Dendritic cell treated with granulocyte-macrophage colony-stimulating factor and Interleukin-4, amounts not matched to agents 40 ng/mL and 50 ng/mL, for 4 days (primary cell): ENCODE measurements around the gene PCDH12.

ENCODE experiments used
- H3K27ac Mint-ChIP-seq: one replicate; pipeline ENCODE4 v1.8.0; 2022; ENCODE audit warnings: mild to moderate bottlenecking, mixed read lengths
- H3K27me3 Mint-ChIP-seq: one replicate; pipeline ENCODE4 v1.8.0; 2022; ENCODE audit warnings: mild to moderate bottlenecking, mixed read lengths
- H3K36me3 Mint-ChIP-seq: one replicate; pipeline ENCODE4 v1.8.0; 2022; ENCODE audit warnings: low read depth, mixed read lengths
- H3K4me1 Mint-ChIP-seq: one replicate; pipeline ENCODE4 v1.8.0; 2022; ENCODE audit warnings: low read depth, mixed read lengths
- H3K4me3 Mint-ChIP-seq: one replicate; pipeline ENCODE4 v1.8.0; 2022; ENCODE audit warnings: mild to moderate bottlenecking, moderate library complexity, mixed read lengths
- H3K9me3 Mint-ChIP-seq: one replicate; pipeline ENCODE4 v1.8.0; 2022; ENCODE audit warnings: mixed read lengths
- intact Hi-C: fragments of 100-400 bp; cut with micrococcal nuclease; formaldehyde crosslinking; loops from one replicate; pipeline ENCODE4 v1.15.0; 2022

PCDH12 gene

DNA sequence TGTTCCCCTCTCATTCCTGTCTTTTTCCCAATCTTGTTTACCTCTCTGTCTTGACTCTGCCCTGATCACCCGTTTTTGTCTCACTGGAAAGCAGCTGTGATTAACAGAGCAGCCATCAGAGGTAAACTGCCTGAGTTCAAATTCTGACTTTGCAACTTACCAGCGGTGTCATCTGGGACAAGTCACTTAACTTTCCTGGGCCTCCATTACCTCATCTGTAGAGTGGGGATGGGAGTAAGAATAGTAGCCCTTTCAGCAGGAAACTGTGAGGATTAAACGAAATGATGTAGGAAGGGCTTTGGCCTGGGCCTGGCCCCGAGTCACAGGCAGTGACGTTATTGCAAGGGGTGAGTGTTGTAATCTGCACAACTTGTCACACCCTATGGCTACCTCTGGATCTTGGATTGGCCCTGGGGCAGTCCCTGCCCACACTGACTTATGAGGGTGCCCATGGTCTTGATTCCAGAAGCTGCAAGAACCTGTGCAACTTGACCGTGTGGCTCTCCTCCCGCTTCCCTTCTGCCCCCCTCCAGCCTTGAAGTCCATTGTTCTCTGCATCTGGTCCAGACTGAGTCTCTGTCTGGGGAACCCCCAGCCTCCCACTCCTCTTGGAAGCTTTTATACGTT lies 657 bp upstream of the PCDH12 start:
- Mint-ChIP-seq H3K27me3 (peaks cover 6% of the 10 kb centered on the region), H3K4me1 (peaks cover 60% of the 10 kb centered on the region), H3K36me3 (no peaks in the 10 kb centered on the region), H3K27ac (peak overlapping the region; percentile 5), H3K9me3 (no peaks in the 10 kb centered on the region), H3K4me3 (no peak overlapping the region)
- intact Hi-C loops: no loop called here

DNA sequence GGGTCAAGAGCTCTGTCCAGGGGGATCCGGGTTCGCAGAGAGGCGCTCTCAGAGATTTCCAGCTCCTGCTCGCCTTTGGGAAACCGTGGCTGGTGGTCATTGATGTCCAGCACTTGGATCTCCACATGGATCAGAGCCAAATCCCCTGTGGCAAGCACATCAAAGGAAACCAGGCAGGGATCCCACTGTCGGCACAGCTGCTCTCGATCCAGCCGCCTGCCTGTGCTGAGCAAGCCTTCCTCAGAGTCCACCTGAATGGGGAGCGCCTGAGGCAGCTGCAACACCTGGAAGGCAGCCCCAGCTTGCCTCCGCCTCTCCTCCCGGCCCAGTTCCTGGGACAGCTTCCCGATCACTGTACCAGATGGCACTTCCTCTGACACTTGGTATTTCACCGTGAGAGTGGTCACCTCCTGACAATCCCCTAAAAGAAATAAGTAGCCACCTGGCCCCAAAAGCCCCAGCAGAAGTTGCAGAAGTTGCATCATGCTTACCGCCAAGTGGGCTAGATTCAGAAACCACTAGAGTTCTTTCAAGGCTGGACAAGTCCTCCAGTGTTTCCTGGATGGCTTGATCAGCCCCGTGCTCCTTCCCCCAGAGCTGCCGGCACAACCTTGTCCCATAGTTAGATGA lies 520 bp downstream of the PCDH12 start:
- H3K27ac Mint-ChIP-seq: peak overlapping the region; percentile 51
- no peaks in the 10 kb centered on the region for H3K9me3 Mint-ChIP-seq
- H3K27me3 Mint-ChIP-seq: peaks cover 6% of the 10 kb centered on the region
- peak overlapping the region; percentile 34 for H3K4me3 Mint-ChIP-seq
- no peaks in the 10 kb centered on the region for H3K36me3 Mint-ChIP-seq
- H3K4me1 Mint-ChIP-seq: peaks cover 71% of the 10 kb centered on the region
- intact Hi-C loops: no loop called here

DNA sequence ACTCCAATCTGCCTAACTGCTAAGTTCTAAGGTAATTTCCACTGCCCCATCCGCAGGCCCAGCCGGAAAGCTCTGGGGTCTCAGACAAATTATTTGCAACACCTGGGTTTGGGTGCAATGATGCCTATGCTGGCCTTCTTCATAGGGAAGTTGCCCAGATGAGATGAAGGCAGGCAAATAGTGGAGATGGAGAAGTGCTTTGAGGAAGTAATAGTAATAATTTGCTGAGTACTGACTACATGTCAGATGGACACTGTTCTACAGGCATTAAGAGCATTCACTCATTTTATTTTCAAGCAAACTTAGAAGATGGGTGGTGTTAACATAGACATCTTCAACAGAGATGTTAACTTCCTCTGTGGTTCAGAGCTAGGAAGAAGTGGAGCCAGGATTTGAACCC lies 3.8 kb downstream of the PCDH12 start:
- H3K9me3 Mint-ChIP-seq: no peaks in the 10 kb centered on the region
- peaks cover 75% of the 10 kb centered on the region for H3K4me1 Mint-ChIP-seq
- H3K27me3 Mint-ChIP-seq: peaks cover 12% of the 10 kb centered on the region
- H3K27ac Mint-ChIP-seq: peak overlapping the region; percentile 66
- intact Hi-C loops: no loop called here
- H3K36me3 Mint-ChIP-seq: no peaks in the 10 kb centered on the region
- no peak overlapping the region for H3K4me3 Mint-ChIP-seq

DNA sequence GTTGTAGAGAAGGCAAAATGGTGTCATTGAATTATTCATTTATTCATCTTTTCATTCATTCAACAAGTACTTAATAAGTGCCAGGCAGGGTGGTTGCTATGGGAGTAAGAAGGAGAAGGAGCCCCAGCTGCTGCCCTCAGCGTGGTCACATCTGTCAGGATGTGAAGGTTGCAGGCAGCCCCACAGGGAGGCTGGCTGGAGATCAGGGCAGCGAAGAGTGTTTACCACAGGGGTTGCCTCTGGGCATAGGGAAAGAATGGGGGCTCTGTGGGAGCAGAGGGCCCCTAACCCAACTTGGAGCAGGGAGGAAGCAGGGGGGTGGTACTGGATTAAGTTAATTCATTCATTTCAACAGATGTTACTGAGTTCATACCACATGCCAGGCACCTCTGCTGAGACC lies 6.0 kb downstream of the PCDH12 start:
- Mint-ChIP-seq H3K36me3 (no peaks in the 10 kb centered on the region), H3K4me1 (peaks cover 65% of the 10 kb centered on the region), H3K9me3 (no peaks in the 10 kb centered on the region), H3K27me3 (peaks cover 8% of the 10 kb centered on the region), H3K4me3 (no peak overlapping the region), H3K27ac (peak overlapping the region; percentile 54)
- intact Hi-C loops: no loop called here

DNA sequence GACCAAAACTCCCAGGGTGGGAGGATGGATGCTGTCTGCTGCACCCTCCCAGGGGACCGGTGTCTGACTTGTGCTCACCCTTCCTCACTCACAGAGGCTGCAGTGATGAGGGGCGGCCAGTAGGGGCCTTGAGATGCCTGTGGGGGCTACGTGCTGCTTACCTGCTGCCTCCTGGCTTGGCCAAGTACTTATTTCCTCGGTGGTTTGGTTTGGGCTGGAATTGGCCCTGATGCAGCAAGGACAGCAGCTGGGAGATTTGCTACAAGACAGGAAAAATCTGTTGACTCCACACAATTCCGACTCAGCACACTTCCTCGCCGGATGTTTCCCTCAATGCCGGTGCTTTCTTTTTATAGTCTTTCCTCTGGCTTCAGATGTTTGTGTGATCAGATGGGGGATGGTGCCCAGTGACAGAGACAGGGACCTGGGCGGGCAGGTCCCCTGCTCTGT lies 6.6 kb downstream of the PCDH12 start:
- no peaks in the 10 kb centered on the region for H3K36me3 Mint-ChIP-seq
- peak overlapping the region; percentile 54 for H3K27ac Mint-ChIP-seq
- peaks cover 69% of the 10 kb centered on the region for H3K4me1 Mint-ChIP-seq
- intact Hi-C loops: no loop called here
- no peak overlapping the region for H3K4me3 Mint-ChIP-seq
- H3K9me3 Mint-ChIP-seq: no peaks in the 10 kb centered on the region
- peaks cover 8% of the 10 kb centered on the region for H3K27me3 Mint-ChIP-seq

DNA sequence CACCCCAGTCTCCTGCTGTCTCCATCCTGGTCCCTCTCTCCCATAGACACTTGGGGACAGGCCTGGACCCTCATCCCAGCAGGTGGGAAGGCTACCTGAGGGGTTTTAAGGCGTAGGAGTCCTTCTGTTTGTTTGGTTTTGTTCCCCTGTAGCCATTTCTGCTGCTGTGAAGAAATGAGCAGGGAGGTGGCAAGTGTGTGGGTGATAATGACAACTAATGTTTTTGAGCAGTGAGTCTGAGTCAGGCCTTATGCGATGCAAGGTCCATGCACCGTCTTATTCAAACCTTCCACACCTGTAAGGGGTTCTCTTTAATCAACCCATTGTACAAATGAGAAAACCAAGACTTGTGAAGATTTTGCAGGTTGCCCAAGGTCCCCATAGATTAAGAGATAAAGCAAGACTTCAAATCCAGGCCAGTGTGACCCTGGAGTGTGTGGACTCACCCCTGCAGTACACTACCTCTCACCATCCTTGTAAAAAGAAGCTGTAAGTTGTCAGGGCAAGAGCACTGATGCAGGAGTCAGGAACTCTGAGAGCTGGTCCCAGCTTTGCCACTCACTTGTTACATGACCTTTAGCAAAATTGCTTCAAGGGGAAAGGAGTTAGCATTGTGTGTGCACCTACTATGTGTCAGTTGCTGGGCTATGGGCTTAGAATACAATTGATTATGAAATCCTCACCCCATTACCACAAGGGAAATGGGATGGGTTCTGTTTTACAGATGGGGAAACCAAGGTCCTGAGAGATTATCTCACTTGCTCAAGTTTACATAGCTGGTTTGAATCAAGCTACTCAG lies 7.6 kb downstream of the PCDH12 start:
- Mint-ChIP-seq H3K4me1 (peaks cover 77% of the 10 kb centered on the region), H3K4me3 (no peak overlapping the region), H3K27ac (no peak overlapping the region), H3K27me3 (peaks cover 6% of the 10 kb centered on the region), H3K36me3 (no peaks in the 10 kb centered on the region), H3K9me3 (no peaks in the 10 kb centered on the region)
- intact Hi-C loops: no loop called here

DNA sequence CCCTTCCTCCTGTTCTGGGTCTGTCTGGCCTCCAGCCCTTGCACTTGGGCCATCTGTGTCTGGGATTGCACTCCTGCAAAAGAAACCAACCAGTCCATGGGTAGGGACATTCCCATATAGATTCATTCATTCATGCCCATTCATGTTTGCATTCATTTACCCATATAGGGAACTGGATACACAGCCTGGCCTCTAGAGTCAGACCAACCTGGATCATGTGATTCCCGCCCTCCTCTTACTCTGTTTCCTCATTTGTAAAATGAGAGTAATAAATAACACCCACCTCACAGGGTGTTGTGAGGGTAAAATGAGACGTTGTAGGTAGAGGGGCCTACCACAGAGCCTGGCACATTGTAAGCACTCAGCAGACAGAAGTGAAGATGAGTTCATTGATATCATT lies 8.5 kb downstream of the PCDH12 start:
- no peaks in the 10 kb centered on the region for H3K9me3 Mint-ChIP-seq
- H3K27ac Mint-ChIP-seq: no peak overlapping the region
- intact Hi-C loops: no loop called here
- H3K27me3 Mint-ChIP-seq: peaks cover 6% of the 10 kb centered on the region
- H3K4me3 Mint-ChIP-seq: no peak overlapping the region
- H3K4me1 Mint-ChIP-seq: peaks cover 70% of the 10 kb centered on the region
- H3K36me3 Mint-ChIP-seq: peaks cover 5% of the 10 kb centered on the region

DNA sequence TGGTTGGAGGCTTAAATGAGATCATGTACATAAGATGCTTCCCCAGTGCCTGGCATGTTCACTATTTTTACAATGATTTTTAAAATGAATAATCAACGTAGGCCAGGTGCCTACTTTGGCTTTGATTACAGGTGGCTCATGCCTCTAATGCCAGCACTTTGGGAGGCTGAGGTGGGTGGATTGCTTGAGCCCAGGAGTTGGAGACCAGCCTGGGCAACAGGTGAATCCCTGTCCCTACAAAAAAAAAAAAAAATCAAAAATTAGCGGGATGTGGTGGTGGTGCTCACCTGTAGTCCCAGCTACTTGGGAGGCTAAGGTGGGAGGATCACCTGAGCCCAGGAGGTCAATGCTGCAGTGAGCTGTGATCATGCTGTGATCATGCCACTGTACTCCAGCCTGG lies 9.2 kb downstream of the PCDH12 start:
- Mint-ChIP-seq H3K4me3 (no peak overlapping the region), H3K9me3 (no peaks in the 10 kb centered on the region), H3K27me3 (peaks cover 6% of the 10 kb centered on the region), H3K27ac (no peak overlapping the region), H3K4me1 (peaks cover 63% of the 10 kb centered on the region), H3K36me3 (peaks cover 5% of the 10 kb centered on the region)
- intact Hi-C loops: no loop called here

DNA sequence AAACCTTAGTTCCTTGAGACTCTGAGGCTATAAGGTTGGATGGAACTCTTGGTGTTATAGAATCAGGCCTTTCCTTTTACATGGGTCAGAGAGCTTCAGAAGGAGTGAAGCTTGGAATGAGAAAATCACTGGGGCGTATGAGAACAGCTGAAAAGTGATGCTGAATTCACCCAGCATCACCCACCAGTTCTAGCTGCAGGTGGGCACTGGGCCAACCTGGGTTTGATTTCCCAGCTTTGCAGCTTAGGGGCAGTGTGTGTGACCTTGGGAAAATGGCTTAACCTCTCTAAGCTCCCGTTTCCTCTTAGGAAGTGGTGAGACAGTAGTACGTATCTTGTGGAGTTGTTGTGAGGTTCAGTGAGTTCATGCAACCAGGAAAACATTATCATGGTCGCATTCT lies 10.7 kb downstream of the PCDH12 start:
- H3K9me3 Mint-ChIP-seq: no peaks in the 10 kb centered on the region
- intact Hi-C loops: no loop called here
- H3K4me3 Mint-ChIP-seq: no peak overlapping the region
- H3K36me3 Mint-ChIP-seq: peaks cover 5% of the 10 kb centered on the region
- H3K27ac Mint-ChIP-seq: peak overlapping the region; percentile 27
- peaks cover 5% of the 10 kb centered on the region for H3K27me3 Mint-ChIP-seq
- peaks cover 50% of the 10 kb centered on the region for H3K4me1 Mint-ChIP-seq

DNA sequence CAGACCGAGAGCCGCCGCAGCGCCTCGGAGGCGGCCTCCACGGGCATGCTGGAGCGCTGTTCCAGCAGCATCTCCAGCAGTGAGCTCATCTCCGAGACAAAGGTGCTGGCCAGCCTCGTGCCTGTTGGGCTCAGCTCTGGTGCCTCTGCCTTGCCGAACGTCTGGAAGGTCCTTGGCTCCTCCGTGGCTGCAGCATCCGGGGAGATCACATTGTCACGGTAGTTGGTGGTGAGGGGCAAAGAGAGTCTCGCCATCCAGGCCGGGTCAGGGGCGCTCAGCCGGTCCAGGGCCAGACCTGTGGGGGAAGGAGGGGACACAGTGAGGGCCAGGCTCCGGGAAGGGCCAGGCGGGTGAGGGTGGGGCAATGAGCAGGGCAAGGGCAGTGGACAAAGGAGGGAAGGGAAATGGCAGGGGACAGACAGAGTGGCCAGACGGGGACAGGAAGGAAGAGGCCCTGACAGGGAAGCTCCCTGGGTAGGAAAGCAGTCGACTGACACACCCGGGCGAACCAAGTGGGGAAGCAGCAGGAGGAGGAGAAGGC lies 12.4 kb downstream of the PCDH12 start:
- no peak overlapping the region for H3K4me3 Mint-ChIP-seq
- intact Hi-C loops: no loop called here
- H3K36me3 Mint-ChIP-seq: peaks cover 13% of the 10 kb centered on the region
- no peaks in the 10 kb centered on the region for H3K9me3 Mint-ChIP-seq
- H3K4me1 Mint-ChIP-seq: peaks cover 56% of the 10 kb centered on the region
- H3K27ac Mint-ChIP-seq: peak overlapping the region; percentile 68
- no peaks in the 10 kb centered on the region for H3K27me3 Mint-ChIP-seq

DNA sequence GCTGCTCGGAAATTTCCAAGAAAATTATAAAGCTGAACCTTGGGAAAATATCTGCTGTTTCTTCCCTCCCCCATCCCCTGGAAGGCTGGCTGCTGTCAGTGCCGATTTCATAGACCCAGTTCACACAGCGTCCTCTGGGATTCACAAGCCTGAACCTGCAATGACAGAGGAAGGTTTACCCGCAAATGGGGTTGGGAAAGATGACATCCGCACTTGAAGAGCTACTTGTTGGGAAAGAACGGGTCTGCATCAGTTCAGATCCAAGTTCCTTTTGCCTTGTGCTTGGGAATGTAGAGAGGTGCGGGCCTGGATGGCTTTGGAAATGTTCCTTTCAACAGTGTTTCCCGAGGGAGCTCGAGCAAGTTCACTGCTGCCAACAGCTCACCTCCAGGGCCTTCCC lies 13.9 kb downstream of the PCDH12 start:
- H3K9me3 Mint-ChIP-seq: no peaks in the 10 kb centered on the region
- no peak overlapping the region for H3K4me3 Mint-ChIP-seq
- intact Hi-C loops: no loop called here
- H3K4me1 Mint-ChIP-seq: peaks cover 56% of the 10 kb centered on the region
- no peak overlapping the region for H3K27ac Mint-ChIP-seq
- no peaks in the 10 kb centered on the region for H3K27me3 Mint-ChIP-seq
- peaks cover 26% of the 10 kb centered on the region for H3K36me3 Mint-ChIP-seq

DNA sequence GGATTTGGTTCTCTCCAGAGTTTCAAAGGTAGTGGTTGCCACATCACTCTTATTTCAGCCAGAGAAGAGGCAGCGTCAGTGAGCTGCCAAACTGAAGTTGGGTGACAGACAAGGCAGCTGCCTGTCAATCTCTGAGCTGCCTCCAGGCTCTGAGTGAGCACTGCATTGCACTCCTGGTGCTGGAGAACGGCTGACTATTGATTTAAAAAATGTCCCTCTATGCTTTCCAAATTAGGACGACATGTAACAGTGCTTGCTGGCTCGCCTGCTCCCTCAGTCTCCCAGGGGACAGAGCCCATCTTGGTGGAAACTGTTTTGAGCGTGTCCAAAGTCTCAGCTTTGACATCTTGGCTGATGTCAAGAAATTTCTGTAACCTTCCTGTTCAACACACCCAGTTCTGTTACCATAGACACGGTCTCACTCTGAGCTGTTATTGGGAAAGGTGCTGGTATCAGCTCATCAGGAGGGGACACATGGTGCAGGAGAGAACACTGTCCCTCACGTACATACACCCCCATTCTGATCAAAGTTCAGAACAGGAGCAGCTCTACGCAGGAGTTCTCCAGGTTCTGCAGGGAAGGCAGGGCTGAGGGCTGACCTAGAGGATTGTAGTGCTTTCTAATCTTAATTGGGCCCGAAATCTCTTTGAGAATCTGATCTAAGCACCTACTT lies 15.7 kb downstream of the PCDH12 start:
- peaks cover 49% of the 10 kb centered on the region for H3K4me1 Mint-ChIP-seq
- H3K27me3 Mint-ChIP-seq: no peaks in the 10 kb centered on the region
- H3K36me3 Mint-ChIP-seq: peaks cover 42% of the 10 kb centered on the region
- H3K27ac Mint-ChIP-seq: peak overlapping the region; percentile 87
- H3K9me3 Mint-ChIP-seq: no peaks in the 10 kb centered on the region
- intact Hi-C loops: no loop called here
- H3K4me3 Mint-ChIP-seq: no peak overlapping the region

DNA sequence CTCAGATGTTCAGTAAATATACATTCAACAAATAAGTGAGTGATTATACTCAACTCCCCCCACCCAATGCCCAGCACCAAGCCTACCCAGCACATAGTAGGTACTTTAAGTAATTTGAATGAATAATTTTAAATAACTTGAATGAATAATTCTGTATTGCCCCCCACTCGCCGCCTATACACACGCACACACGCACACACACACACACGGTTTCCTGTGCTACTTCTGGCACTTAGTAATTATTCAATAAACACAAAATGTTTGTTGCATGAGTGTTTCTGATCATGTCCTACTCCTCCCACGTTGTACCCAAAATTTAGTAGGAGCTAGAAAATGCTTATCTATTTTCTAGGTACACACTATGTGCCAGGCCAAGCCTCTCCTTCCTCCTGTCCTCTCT lies 16.2 kb downstream of the PCDH12 start:
- H3K9me3 Mint-ChIP-seq: no peaks in the 10 kb centered on the region
- peaks cover 51% of the 10 kb centered on the region for H3K4me1 Mint-ChIP-seq
- H3K36me3 Mint-ChIP-seq: peaks cover 47% of the 10 kb centered on the region
- H3K27ac Mint-ChIP-seq: peak overlapping the region; percentile 87
- no peak overlapping the region for H3K4me3 Mint-ChIP-seq
- intact Hi-C loops: no loop called here
- no peaks in the 10 kb centered on the region for H3K27me3 Mint-ChIP-seq

DNA sequence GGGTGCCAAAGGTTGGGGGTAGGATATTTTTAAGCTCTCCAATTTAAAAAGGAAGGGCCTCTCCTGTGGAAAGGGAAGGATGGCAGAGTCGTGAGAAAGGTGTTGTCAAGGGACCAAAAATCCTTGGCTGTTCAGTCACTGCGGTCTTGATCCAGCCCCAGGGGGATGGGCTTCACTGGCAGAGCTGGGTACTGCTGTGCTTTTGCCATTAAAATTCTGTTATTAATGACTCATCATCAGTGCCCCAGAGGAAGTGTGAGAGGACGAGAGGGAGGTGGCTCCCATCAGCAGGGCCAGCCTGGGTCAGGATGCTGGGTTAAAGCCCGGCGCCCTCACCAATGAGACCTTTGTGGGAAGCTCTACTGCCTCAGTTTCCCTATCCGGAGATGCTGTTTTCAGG lies 16.7 kb downstream of the PCDH12 start:
- peak overlapping the region; percentile 87 for H3K27ac Mint-ChIP-seq

More for the DNA sequence above, 16.7 kb downstream of the PCDH12 start:
- H3K9me3 Mint-ChIP-seq: no peaks in the 10 kb centered on the region
- peaks cover 52% of the 10 kb centered on the region for H3K36me3 Mint-ChIP-seq
- H3K27me3 Mint-ChIP-seq: no peaks in the 10 kb centered on the region
- intact Hi-C loops: no loop called here
- peak overlapping the region; percentile 48 for H3K4me3 Mint-ChIP-seq
- H3K4me1 Mint-ChIP-seq: peaks cover 52% of the 10 kb centered on the region
